Measurements from ENCODE around the gene PDE4D. TPM values are rescaled to one million over a fixed set of nuclear protein-coding genes. Genes with fewer than 3 reads are reported as not detected.

The PDE4D gene
- total RNA-seq, 1 experiment from 2014 or later = 2.1 TPM

- Histone ChIP-seq H3K23ac (ENCODE audit: insufficient read length, low read depth, low read length) (no peak overlapping the region), H3K4ac (ENCODE audit: low read depth, low read length) (no peak overlapping the region), H3K27ac (ENCODE audit: insufficient read length, low read depth, low read length) (no peak overlapping the region), H3K9me3 (ENCODE audit: control insufficient read depth, low read depth, low read length) (no peaks in the 10 kb centered on the region), H3K4me2 (ENCODE audit: insufficient read depth, insufficient read length, low read length) (no peak overlapping the region), H2BK20ac (ENCODE audit: low read depth, low read length, poor library complexity, severe bottlenecking) (no peak overlapping the region), H2BK15ac (ENCODE audit: low read depth, low read length) (no peak overlapping the region), H4K5ac (ENCODE audit: insufficient read length, low read depth, low read length) (no peak overlapping the region), H3T11ph (ENCODE audit: low read length) (no peak overlapping the region), H4K91ac (ENCODE audit: insufficient read length, low read depth, low read length) (no peak overlapping the region), H3K56ac (ENCODE audit: insufficient read length, low read depth, low read length) (no peak overlapping the region), H2BK5ac (ENCODE audit: insufficient read length, low read length) (no peak overlapping the region), H2BK120ac (ENCODE audit: low read depth, low read length, poor library complexity, severe bottlenecking) (no peak overlapping the region), H4K8ac (replicated peaks; ENCODE audit: insufficient read length, low read depth, low read length) (no peak overlapping the region), H3K23me2 (ENCODE audit: insufficient read length, low read depth, low read length, poor library complexity, severe bottlenecking) (no peaks in the 10 kb centered on the region), H3K79me2 (ENCODE audit: insufficient read depth, low read length) (no peaks in the 10 kb centered on the region), H3K14ac (ENCODE audit: insufficient read depth, low read length) (no peak overlapping the region), H2AFZ (ENCODE audit: low read length) (no peak overlapping the region), H2AK5ac (ENCODE audit: insufficient read length, low read length) (no peak overlapping the region), H4K20me1 (ENCODE audit: control insufficient read depth, insufficient read depth, insufficient read length) (no peaks in the 10 kb centered on the region), H3K27me3 (ENCODE audit: insufficient read depth, low read length) (no peaks in the 10 kb centered on the region), H3K4me1 (ENCODE audit: insufficient read depth, low read length) (peaks cover 3% of the 10 kb centered on the region; the same call in 1 of the 2 replicates), H2BK12ac (ENCODE audit: insufficient read length, low read depth, low read length) (no peak overlapping the region), H3K79me1 (ENCODE audit: insufficient read depth, low read depth, low read length, poor library complexity, severe bottlenecking) (no peaks in the 10 kb centered on the region), H3K9ac (ENCODE audit: extremely low read depth, insufficient read length, low read length) (no peak overlapping the region), H3K18ac (ENCODE audit: insufficient read length, low read depth, low read length) (no peak overlapping the region)
- no peak overlapping the region for H3K27ac Mint-ChIP-seq
- H3K27me3 Mint-ChIP-seq (ENCODE audit: low read depth) = no peaks in the 10 kb centered on the region
- H3K4me1 Mint-ChIP-seq = peaks cover 1% of the 10 kb centered on the region in 2 experiments
- no peak for TF ChIP-seq CTCF (conservative IDR thresholded peaks at IDR 0.05)
- DNase-seq = no peak
- H3K9me3 Mint-ChIP-seq = no peaks in the 10 kb centered on the region
- WGBS (ENCODE audit: extremely low coverage, insufficient read length, low lambda C conversion rate) = no CpG with 5 or more reads among the region's 4 CpGs
- no peaks in the 10 kb centered on the region for H3K36me3 Mint-ChIP-seq (ENCODE audit: insufficient read depth in 1 of 3, low read depth in 3 of 3)
- no peak overlapping the region for H3K4me3 Mint-ChIP-seq
Observed at GRCh38 chr5:59548807-59549357, 344.6 kb downstream of the PDE4D start.
